ENCODE results near the gene PPFIBP1. TPM values are rescaled to one million over a fixed set of nuclear protein-coding genes. Genes with fewer than 3 reads are reported as not detected.
A peak's percentile ranks its signal among the peaks of the same experiment; 100 is the strongest.

PPFIBP1 gene
- total and polyA plus RNA-seq, 2 of the 4 experiments (the other 2 are of a cell fraction), result 30.4 to 72.2 TPM

DNA sequence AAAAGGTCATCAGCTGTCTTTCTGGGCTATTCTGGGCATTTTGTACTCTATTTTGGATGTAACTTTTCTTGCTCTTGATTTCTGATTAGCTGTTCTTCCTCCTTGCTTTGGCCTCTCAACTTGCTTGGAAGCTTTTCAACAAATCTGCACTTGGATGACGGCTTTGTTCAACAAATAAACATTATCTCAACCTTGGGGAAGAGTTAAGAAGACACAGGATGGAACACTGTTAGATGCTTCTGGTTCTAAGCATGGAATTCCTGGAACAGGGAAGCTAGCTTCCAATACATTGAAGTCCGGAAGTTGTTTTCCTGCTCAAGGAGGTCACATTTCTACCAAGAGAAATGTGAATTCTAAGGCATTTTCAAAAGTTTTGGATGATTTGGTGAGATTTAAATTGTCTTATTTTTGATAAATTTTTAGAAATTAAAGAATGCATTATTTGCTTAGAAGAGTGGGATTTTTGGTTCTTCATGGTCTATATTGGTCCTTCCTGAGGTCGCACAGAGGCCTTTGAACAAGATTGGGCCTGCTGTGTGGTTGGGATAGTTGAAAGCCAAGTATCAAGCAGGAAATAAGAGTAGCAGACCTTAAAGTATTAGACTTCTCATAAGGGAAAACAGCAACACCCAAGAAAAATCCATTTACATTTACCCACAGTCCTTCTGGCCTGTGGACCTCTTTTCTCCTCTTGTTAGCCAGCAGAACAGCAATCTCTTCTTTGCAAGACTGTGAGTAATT lies 59.2 kb downstream of the PPFIBP1 start:
- peaks cover 47 to 75% of the 10 kb centered on the region in 2 experiments for H3K79me1 ChIP-seq (ENCODE audit: low read depth in 1 of 2, low read length in 2 of 2)
- H3K23ac ChIP-seq (ENCODE audit: low read depth, low read length), result peak overlapping the region; percentile 78; the same call in 1 of the 2 replicates
- ATAC-seq (ENCODE audit: low read depth) (peak; percentile 48), DNase-seq (peak; percentile 73)
- peak overlapping the region; percentile 91 for H2BK20ac ChIP-seq (ENCODE audit: low read depth, low read length)
- no peak overlapping the region for H2AFZ ChIP-seq (replicated peaks; ENCODE audit: low read length, poor library complexity)
- H3K9me1 ChIP-seq (ENCODE audit: insufficient read depth, low read length), result peaks cover 14% of the 10 kb centered on the region
- peaks cover 8% of the 10 kb centered on the region for H3K4me1 ChIP-seq (ENCODE audit: control insufficient read depth, insufficient read depth, low read length)
- POLR2A ChIA-PET (ENCODE audit: unreplicated experiment), result no interaction called here
- H2BK120ac ChIP-seq (ENCODE audit: low read depth, low read length), result peak overlapping the region; percentile 62
- peak overlapping the region; percentile 24; the same call in 1 of the 2 replicates for H3K4me2 ChIP-seq (ENCODE audit: low read depth, low read length)
- H3K9ac ChIP-seq (ENCODE audit: low read depth, low read length), result no peak overlapping the region
- CTCF ChIA-PET, result no interaction called here
- H3K18ac ChIP-seq (ENCODE audit: low read depth, low read length), result no peak overlapping the region; the same call in 1 of the 2 replicates
- H2AK5ac ChIP-seq (ENCODE audit: low read depth, low read length), result peak overlapping the region; percentile 71; the same call in 1 of the 2 replicates
- no peaks in the 10 kb centered on the region for H3K9me3 ChIP-seq (ENCODE audit: control insufficient read depth, insufficient read depth, low read length)
- peak overlapping the region in 1 of 2 experiments; percentile 39; a peak in 2 of 4 replicates for H4K8ac ChIP-seq (ENCODE audit: low read depth in 2 of 2, low read length in 2 of 2)
- no peak overlapping the region for H3K4me3 ChIP-seq (ENCODE audit: insufficient read depth, low read depth, low read length)
- in situ Hi-C loops (cut with MboI; ENCODE audit: low sequenced_read_pairs) (no loop called here), dilution Hi-C loops (cut with HindIII; ENCODE audit: low sequenced_read_pairs, unreplicated experiment) (no loop called here), intact Hi-C loops (cut with micrococcal nuclease) (no loop called here)
- H3K27ac ChIP-seq (ENCODE audit: insufficient read depth, low read length), result 0 out of 2 replicates have a peak overlapping the region, but pooled peaks have one; percentile 32
- H2BK15ac ChIP-seq (ENCODE audit: low read depth, low read length), result 0 out of 3 replicates have a peak overlapping the region, but pooled peaks have one; percentile 34
- peak overlapping the region; percentile 90 for H3K14ac ChIP-seq (replicated peaks; ENCODE audit: low read depth, low read length)
- H2BK5ac ChIP-seq (ENCODE audit: low read depth, low read length, poor library complexity, severe bottlenecking), result peak overlapping the region; percentile 19
- BruUV-seq (replicated peaks), result no TSS peak
- H4K91ac ChIP-seq (ENCODE audit: insufficient read depth, low read depth, low read length), result no peak overlapping the region; the same call in 1 of the 2 replicates
- WGBS, 2 experiments (ENCODE audit: extremely low coverage in 2 of 2, insufficient read length in 1 of 2), result no CpG with 5 or more reads among the region's 3 CpGs
- H3K4ac ChIP-seq (ENCODE audit: low read depth, low read length), result peak overlapping the region; percentile 69; the same call in 1 of the 2 replicates
- no peaks in the 10 kb centered on the region for H3K27me3 ChIP-seq (ENCODE audit: control insufficient read depth, insufficient read depth, low read length)
- no peak for TF ChIP-seq FOS (IDR thresholded peaks at IDR 0.05; ENCODE audit: low read depth, low read length)
- H3K56ac ChIP-seq (ENCODE audit: extremely low read depth, insufficient read depth, low read length), result no peak overlapping the region
- H3K36me3 ChIP-seq (ENCODE audit: control insufficient read depth, insufficient read depth, low read length), result peaks cover 12% of the 10 kb centered on the region
- H4K5ac ChIP-seq (ENCODE audit: low read depth, low read length), result peak overlapping the region; percentile 35; the same call in 1 of the 2 replicates
- no peak overlapping the region for H2AK9ac ChIP-seq (replicated peaks; ENCODE audit: low read depth, low read length, poor library complexity)
- H4K20me1 ChIP-seq (ENCODE audit: insufficient read depth, low read length), result 0 out of 2 replicates have a peak, but pooled peaks cover 4% of the 10 kb centered on the region

Data from IMR-90 (cell line).